NK-92 (cell line): ENCODE data around the gene LTBP3.

Experiments used
- DNase-seq: peaks from one replicate; lab custom pipeline; 2025; ENCODE audit not compliant: unreplicated experiment; lab: John Stamatoyannopoulos, UW

Gene LTBP3

GRCh38 chr11:65558002-65558929, at the start of gene LTBP3:
Gene LTBP3 (minus strand): TSS chr11:65558359. CDS start chr11:65557959, 400 bp downstream.
- no peak for DNase-seq

- DNase-seq, result no peak
These were observed 48.9 kb upstream of the LTBP3 start for GRCh38 chr11:65606876-65607613.

GRCh38 chr11:65604258-65604657, 46.1 kb upstream of the LTBP3 start:
- no peak for DNase-seq

- no peak for DNase-seq
These were observed 41.7 kb upstream of the LTBP3 start for GRCh38 chr11:65599955-65600246.

GRCh38 chr11:65599216-65599954, 41.2 kb upstream of the LTBP3 start:
- no peak for DNase-seq

- no peak for DNase-seq
These were observed 40.1 kb upstream of the LTBP3 start for GRCh38 chr11:65598258-65598699.

- no peak for DNase-seq
These were observed 38.4 kb upstream of the LTBP3 start for GRCh38 chr11:65596520-65596919.

- no peak for DNase-seq
These were observed 37.6 kb upstream of the LTBP3 start, which contains the start of gene KCNK7 for GRCh38 chr11:65595543-65596281. Gene KCNK7 (minus strand): TSS chr11:65595800. CDS start chr11:65595772, 28 bp downstream.

- no peak for DNase-seq
These were observed 37.0 kb upstream of the LTBP3 start for GRCh38 chr11:65595131-65595530.

GRCh38 chr11:65593518-65594414, 35.6 kb upstream of the LTBP3 start:
- no peak for DNase-seq

- no peak for DNase-seq
These were observed 34.8 kb upstream of the LTBP3 start for GRCh38 chr11:65592858-65593517.

- no peak for DNase-seq
These were observed 34.0 kb upstream of the LTBP3 start for GRCh38 chr11:65591939-65592857.

GRCh38 chr11:65590240-65590738, 32.1 kb upstream of the LTBP3 start:
- no peak for DNase-seq

- DNase-seq, result no peak
These were observed 31.5 kb upstream of the LTBP3 start for GRCh38 chr11:65589444-65590239.

- no peak for DNase-seq
These were observed 30.3 kb upstream of the LTBP3 start for GRCh38 chr11:65588199-65589054.

GRCh38 chr11:65586676-65587075, 28.5 kb upstream of the LTBP3 start:
- no peak for DNase-seq
